Adrenal gland (tissue), 12 donors: Measurements from ENCODE around the gene KBTBD3. TPM values are rescaled to one million over a fixed set of nuclear protein-coding genes. Genes with fewer than 3 reads are reported as not detected.

Experiments used
- DNase-seq, 7 donors: peaks; one replicate each; pipeline ENCODE4 v3.0.0-alpha.2; 2019 to 2020
- H3K27ac ChIP-seq, 5 donors: fragments of 200-600 bp; sonication (generic) in 4 of 5; 1 replicate in 3 of 5; 2 replicates in 2 of 5; pipeline versions ENCODE4 v1.5.1 to v1.8.0; 2016 to 2020; ENCODE audit warnings: mild to moderate bottlenecking in 1 of 5
- H3K27me3 ChIP-seq: fragments of 200-600 bp; 2 replicates; pipeline ENCODE4 v1.8.0; 2021
- H3K36me3 ChIP-seq, 2 donors: fragments of 200-600 bp; replicated peaks in 1 of 2; 1 replicate in 1 of 2; 2 replicates in 1 of 2; pipeline versions ENCODE4 v1.5.1 to v1.8.0; 2018 to 2022
- H3K4me1 ChIP-seq, 2 donors: fragments of 200-600 bp; replicated peaks in 1 of 2; 1 replicate in 1 of 2; 2 replicates in 1 of 2; pipeline versions ENCODE4 v1.5.1 to v1.8.0; 2018 to 2021
- H3K4me3 ChIP-seq, 4 donors: fragments of 200-600 bp; sonication (generic) in 3 of 4; one replicate each; pipeline ENCODE4 v1.5.1; 2016 to 2018
- H3K9me3 ChIP-seq, 3 donors: fragments of 200-600 bp; sonication (generic) in 1 of 3; replicated peaks in 1 of 3; 1 replicate in 2 of 3; 2 replicates in 1 of 3; pipeline versions ENCODE4 v1.5.1 to v1.8.0; 2016 to 2021
- CTCF ChIP-seq, 6 experiments: fragments of 450-650 bp in 4 of 6; fragments of 200-600 bp in 2 of 6; sonication (generic) in 1 of 6; IDR thresholded peaks; 1 replicate in 5 of 6; 2 replicates in 1 of 6; pipeline versions ENCODE4 v1.5.1 to v1.8.0; 2016 to 2021; ENCODE audit warnings: antibody characterized with exemption in 6 of 6, mild to moderate bottlenecking in 2 of 6, moderate library complexity in 1 of 6
- POLR2A ChIP-seq, 2 donors: fragments of 450-650 bp; IDR thresholded peaks; one replicate each; pipeline ENCODE4 v1.6.1; 2017; ENCODE audit warnings: antibody characterized with exemption in 2 of 2, mild to moderate bottlenecking in 2 of 2, moderate library complexity in 1 of 2
- WGBS, 4 donors: extraction: QIAGEN DNeasy Blood & Tissue Kit in 2 of 4; methylation state at CpG; one replicate each; pipeline versions ENCODE4 v1.1.5 to v1.1.7; 2013 to 2017; 5-methylcytosine and 5-hydroxymethylcytosine counted together
- intact Hi-C, 2 donors: fragments of 100-400 bp; cut with DNase I; formaldehyde crosslinking; loops; one replicate each; pipeline versions ENCODE4 v1.14.1 to v1.15.0; 2022 to 2023
- polyA plus RNA-seq, 3 donors: library from polyadenylated mRNA; stranded (reverse); fragments of 200-250 nt in 2 of 3; fragments of 350-450 nt in 1 of 3; fragmentation: Illumina TruSeq in 1 of 3; extraction: RNeasy Lipid Tissue Mini Kit (QIAGEN cat#74804) in 1 of 3; gene quantifications; one replicate each; pipeline ENCODE4 v1.2.3, GENCODE V29; 2013 to 2014
- total RNA-seq, 9 donors: library from RNA; depleted of rRNA in 4 of 9; stranded (reverse); fragments of >200 nt in 4 of 9; fragments of 120-200 nt in 1 of 9; fragmentation: NEBNext Ultra II Directional in 1 of 9; extraction: Animal tissue kit (Norgen Biotek cat#: 25700) in 1 of 9; gene quantifications; one replicate each; pipeline versions ENCODE4 v1.1.0 to v1.2.4, GENCODE V29; 2013 to 2023
- donor health status: healthy with polysubstance abuse.
- donor health status: Bipolar disorder and iron deficiency.
- donor health status: DM: yes; HTN: yes; CAD: no.
- donor health status: DM: no; HTN: no; CAD: no.
- donor health status: DM: no; HTN: no; CAD: no.
- donor health status: DM: yes; HTN: yes; CAD: no.

KBTBD3 gene
- total and polyA plus RNA-seq, 12 donors, result 0.97 to 13.3 (median 5.6) TPM

DNA sequence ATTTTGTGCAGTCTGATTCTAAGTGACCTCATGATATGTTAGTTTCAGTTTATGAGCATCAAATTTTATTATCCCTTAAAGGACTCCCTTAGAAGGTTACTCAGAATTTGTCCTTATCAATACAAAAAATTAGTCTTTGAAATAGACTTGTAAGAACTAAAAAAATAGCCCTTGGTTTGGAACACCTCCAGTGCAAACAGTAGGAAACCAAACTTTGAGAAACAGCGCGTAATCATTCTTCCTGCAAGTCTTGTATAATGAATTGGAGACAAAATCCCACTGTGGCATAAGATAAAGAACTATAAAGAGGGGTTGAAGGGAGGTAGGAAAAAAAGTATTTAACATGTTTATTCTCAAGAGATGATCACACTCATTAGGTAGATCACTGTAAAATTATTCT, 44.3 kb downstream of the KBTBD3 start:
- Histone ChIP-seq H3K9me3 (no peaks in the 10 kb centered on the region), H3K4me1 (no peaks in the 10 kb centered on the region), H3K27me3 (no peaks in the 10 kb centered on the region), H3K36me3 (no peaks in the 10 kb centered on the region), H3K4me3 (no peak overlapping the region), H3K27ac (no peak overlapping the region)
- no peak for DNase-seq
- TF ChIP-seq CTCF (IDR thresholded peaks at IDR 0.05) (no peak), POLR2A (IDR thresholded peaks at IDR 0.05) (no peak)
- 71 to 88% (median 77%) methylated on average over 2 of the region's 2 CpGs for WGBS, 4 donors
- intact Hi-C loops, result no loop called here

- no peaks in the 10 kb centered on the region for H3K36me3 ChIP-seq
- intact Hi-C loops, result no loop called here
- H3K4me1 ChIP-seq, result no peaks in the 10 kb centered on the region
- no peaks in the 10 kb centered on the region for H3K9me3 ChIP-seq
- DNase-seq, result no peak
- TF ChIP-seq POLR2A (IDR thresholded peaks at IDR 0.05), result no peak
- no peak for TF ChIP-seq CTCF (IDR thresholded peaks at IDR 0.05)
- no peak overlapping the region for H3K4me3 ChIP-seq
- H3K27ac ChIP-seq, result no peak overlapping the region
- H3K27me3 ChIP-seq, result no peaks in the 10 kb centered on the region
- WGBS, 4 donors, result 70 to 85% (median 75%) methylated on average over 3 of the region's 3 CpGs
These were observed 45.2 kb downstream of the KBTBD3 start for GRCh38 chr11:106031936-106032335.

DNA sequence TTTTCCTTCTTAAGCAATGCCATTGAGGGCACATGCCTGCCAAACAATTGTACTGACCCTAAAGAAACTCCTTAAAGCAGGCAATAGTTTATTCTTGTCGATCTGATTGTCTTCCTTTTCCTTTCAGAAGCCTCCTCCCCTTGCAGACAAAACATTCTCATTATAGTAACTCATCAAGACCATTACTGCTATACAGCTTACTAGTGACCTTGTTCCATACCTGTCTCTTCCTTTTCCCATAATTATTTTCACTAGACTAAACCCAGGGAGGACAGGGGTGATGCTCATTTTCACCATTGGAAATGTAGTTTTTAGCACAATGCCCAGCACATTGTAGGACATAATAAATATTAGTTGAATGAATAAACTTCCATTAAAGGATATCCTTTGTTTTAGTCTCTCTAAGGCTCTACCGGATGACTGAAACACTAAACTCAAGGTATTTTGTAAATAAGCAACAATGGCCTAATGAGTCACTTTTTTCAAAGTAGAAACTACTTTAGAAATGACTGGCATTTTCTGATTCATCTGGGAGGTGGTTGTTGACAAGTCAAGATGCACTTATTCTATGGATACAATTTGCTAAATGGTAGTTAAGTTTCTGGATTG, 45.8 kb downstream of the KBTBD3 start:
- 66 to 72% (median 69%) methylated on average over 2 of the region's 2 CpGs for WGBS, 4 donors
- Histone ChIP-seq H3K36me3 (no peaks in the 10 kb centered on the region), H3K9me3 (no peaks in the 10 kb centered on the region), H3K4me3 (no peak overlapping the region), H3K27ac (no peak overlapping the region), H3K4me1 (no peaks in the 10 kb centered on the region), H3K27me3 (no peaks in the 10 kb centered on the region)
- no peak for DNase-seq
- no peak for TF ChIP-seq CTCF (IDR thresholded peaks at IDR 0.05)
- no peak for TF ChIP-seq POLR2A (IDR thresholded peaks at IDR 0.05)
- intact Hi-C loops, result no loop called here

DNA sequence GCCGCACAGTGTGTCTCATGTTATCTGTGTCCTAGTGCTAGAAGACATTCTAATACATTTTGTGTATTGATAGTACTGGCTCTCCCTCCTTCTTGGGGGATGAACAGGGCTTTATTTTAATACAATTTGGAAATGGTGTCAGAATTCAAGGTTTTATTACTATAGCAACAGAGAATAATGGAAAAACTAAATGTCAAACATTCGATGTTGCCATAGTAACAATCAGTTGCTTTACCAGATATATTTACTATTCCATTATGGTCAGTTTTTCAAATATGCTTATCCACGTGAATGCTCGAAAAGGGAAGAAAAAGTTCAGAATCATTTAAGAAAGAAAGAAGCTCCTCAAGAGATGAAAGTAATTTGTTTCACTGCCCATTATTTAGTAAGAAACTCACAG, 46.5 kb downstream of the KBTBD3 start:
- 59 to 79% (median 72%) methylated on average over 4 of the region's 4 CpGs for WGBS, 4 donors
- no peaks in the 10 kb centered on the region for H3K27me3 ChIP-seq
- intact Hi-C loops, result no loop called here
- H3K4me3 ChIP-seq, result no peak overlapping the region
- no peaks in the 10 kb centered on the region for H3K9me3 ChIP-seq
- H3K4me1 ChIP-seq, result no peaks in the 10 kb centered on the region
- no peak overlapping the region for H3K27ac ChIP-seq
- H3K36me3 ChIP-seq, result no peaks in the 10 kb centered on the region
- no peak for TF ChIP-seq CTCF (IDR thresholded peaks at IDR 0.05)
- no peak for TF ChIP-seq POLR2A (IDR thresholded peaks at IDR 0.05)
- no peak for DNase-seq
